ENCODE measurements around the gene MUSK. TPM values are rescaled to one million over a fixed set of nuclear protein-coding genes. Genes with fewer than 3 reads are reported as not detected.
"Not testable (repeated sequence)": the region's sequence is repeated elsewhere in the genome, so short reads cannot be mapped to it uniquely, and the experiment has no call there.

The MUSK gene
- total RNA-seq, 1 experiment from 2014 or later: 14.1 TPM

DNA sequence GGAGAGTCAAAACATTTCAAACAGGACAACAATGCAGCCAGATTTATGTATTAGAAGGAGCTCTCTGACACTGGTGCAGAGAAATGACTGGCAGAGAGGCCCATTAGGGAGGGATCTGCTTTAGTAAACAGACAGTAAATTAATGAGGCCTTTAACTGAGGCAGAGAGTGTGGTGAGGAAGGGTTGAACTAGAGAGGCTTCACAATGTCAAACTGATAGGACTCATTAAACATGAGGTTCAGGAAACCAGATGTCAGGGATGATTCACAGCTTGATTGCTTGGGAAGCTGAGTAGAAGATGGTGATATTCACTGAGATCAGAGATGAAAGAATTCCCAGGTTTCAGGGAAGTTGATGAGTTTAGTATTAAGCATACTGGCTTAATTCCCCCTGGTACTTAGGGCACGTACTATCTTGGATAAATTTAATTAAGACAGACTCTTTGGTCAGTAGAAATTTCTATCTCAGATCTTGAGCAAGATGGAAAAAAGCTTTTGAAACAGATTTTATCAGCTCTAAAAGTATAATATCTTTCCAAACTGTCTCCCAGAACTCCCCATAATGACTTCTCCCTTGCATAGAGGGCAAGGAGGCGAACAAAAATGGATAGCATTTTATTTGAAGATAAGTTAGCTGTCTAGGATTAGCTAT lies 8.6 kb upstream of the MUSK start:
- H3K27me3 ChIP-seq: no peaks in the 10 kb centered on the region
- H3K27ac ChIP-seq: no peak overlapping the region
- 0 out of 2 replicates have a peak, but pooled peaks cover 3% of the 10 kb centered on the region for H3K4me1 ChIP-seq
- no peak overlapping the region for H3K4me3 ChIP-seq
- no peaks in the 10 kb centered on the region for H3K36me3 ChIP-seq
- DNase-seq: no peak
- H3K9me3 ChIP-seq (replicated peaks): no peaks in the 10 kb centered on the region; the same call in 1 of the 2 replicates

DNA sequence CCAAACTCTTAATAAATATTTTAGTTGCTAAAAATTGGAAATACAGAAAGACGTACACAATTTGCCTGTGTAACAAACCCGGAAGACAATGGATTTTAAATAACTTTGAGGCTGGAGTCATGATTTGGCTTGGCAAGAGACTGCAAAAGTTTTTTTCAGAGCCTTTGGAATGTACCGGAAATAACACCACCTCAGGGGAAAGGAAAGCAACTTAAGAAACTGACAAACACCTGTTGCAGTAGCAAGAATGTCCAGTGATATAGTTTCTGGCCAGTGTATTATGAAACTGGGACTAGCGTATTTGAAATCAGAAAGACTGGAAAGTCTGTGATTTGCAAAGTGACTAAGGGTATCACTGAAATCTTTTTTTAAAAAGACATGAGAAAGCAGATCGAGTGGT lies 842 bp downstream of the MUSK start:
- Histone ChIP-seq H3K4me1 (peaks cover 3% of the 10 kb centered on the region; the same call in 1 of the 2 replicates), H3K9me3 (replicated peaks) (no peaks in the 10 kb centered on the region), H3K27me3 (no peaks in the 10 kb centered on the region), H3K27ac (peak overlapping the region; percentile 71), H3K4me3 (peak overlapping the region; percentile 61), H3K36me3 (no peaks in the 10 kb centered on the region)
- DNase-seq: peak; percentile 29 to 72

DNA sequence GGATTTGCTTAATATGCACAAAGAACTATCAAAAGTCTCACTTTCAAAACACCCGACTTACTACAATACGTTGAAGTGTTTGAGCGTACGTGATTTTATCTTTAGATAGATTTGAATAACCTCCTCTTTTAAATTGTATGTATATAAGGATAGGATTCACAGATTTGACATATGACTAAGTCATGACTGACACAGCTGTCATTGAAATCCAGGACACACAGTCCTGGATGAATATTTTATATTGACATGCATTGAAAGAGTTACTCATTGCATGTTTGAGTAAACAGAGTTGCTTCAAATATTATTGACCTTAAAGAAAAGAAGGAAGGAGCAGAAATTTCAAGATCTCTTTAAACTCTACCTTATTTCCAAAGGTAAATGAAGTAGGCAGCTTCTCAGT lies 3.3 kb downstream of the MUSK start:
- Histone ChIP-seq H3K27ac (no peak overlapping the region), H3K9me3 (replicated peaks) (no peaks in the 10 kb centered on the region), H3K4me3 (no peak overlapping the region), H3K36me3 (no peaks in the 10 kb centered on the region), H3K4me1 (peaks cover 3% of the 10 kb centered on the region; the same call in 1 of the 2 replicates), H3K27me3 (no peaks in the 10 kb centered on the region)
- no peak for DNase-seq

DNA sequence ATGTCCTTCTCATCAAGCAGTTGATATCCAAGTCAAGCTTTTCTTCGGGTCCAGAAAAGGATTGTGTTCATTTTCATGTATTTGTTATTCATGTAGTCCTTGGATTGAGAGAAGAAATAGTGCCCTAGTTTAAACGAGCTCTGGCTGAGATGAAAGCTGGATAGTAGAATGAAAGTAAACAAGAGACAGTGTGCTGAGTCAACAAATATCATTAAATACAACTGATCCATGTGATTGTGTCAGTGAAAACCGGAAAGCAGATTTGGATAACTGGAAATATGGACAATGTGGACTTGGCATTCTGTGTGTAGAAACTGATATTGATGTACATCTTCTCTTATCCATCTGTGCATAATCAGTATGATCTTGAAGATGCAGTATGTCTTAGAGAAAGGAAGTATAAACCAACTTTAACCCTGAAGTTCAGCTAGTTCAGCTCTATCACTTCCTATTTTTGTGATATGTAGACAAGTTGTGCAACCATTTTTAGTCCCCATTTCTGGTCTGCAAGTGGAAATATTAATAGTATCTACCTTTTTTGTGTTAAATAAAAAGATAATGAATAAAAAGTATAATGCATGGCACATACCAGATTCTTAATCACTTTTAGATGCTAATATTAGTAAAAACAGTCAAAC lies 4.4 kb downstream of the MUSK start:
- Histone ChIP-seq H3K27ac (no peak overlapping the region), H3K27me3 (no peaks in the 10 kb centered on the region), H3K4me1 (peaks cover 3% of the 10 kb centered on the region; the same call in 1 of the 2 replicates), H3K36me3 (no peaks in the 10 kb centered on the region), H3K9me3 (replicated peaks) (no peaks in the 10 kb centered on the region), H3K4me3 (no peak overlapping the region)
- no peak for DNase-seq

DNA sequence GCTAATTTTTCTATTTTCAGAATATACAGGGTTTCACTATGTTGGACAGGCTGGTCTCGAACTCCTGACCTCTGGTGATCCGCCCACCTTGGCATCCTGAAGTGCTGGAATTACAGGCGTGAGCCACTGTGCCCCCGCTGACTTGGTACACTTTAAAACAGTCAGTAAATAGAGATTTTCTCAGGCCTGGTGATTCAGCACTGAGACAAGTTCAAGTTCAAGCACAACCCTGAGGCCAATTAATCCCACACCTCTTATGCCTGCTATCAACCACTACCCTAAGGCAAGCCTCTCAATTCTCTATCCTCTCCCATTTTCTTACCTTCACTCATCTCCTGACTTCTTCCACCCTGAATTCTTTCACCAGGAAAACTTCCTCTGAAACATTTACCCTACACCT lies 18.9 kb downstream of the MUSK start:
- Histone ChIP-seq H3K4me1 (no peaks in the 10 kb centered on the region), H3K9me3 (replicated peaks) (no peaks in the 10 kb centered on the region), H3K36me3 (peaks cover 9% of the 10 kb centered on the region), H3K27me3 (no peaks in the 10 kb centered on the region), H3K4me3 (no peak overlapping the region), H3K27ac (no peak overlapping the region)
- no peak for DNase-seq

DNA sequence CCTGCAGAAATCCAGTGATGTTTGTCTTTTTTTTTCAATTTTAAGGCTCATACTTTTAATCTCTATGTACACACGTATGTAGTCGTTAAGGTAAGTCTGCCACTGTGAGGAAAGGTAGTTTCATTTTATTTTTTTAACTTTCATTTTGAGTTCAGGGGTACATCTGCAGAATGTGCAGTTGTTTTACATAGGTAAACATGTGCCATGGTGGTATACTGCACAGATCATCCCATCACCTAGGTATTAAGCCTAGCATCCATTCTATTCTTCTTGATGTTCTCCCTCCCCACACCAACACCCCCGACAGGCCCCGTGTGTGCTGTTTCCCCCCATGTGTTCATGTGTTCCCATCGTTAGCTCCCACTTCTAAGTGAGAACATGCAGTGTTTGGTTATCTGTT lies 19.7 kb downstream of the MUSK start:
- H3K27ac ChIP-seq: no peak overlapping the region
- DNase-seq: no peak
- H3K36me3 ChIP-seq: peaks cover 4% of the 10 kb centered on the region
- H3K9me3 ChIP-seq (replicated peaks): no peaks in the 10 kb centered on the region
- no peaks in the 10 kb centered on the region for H3K27me3 ChIP-seq
- H3K4me3 ChIP-seq: no peak overlapping the region
- H3K4me1 ChIP-seq: no peaks in the 10 kb centered on the region

DNA sequence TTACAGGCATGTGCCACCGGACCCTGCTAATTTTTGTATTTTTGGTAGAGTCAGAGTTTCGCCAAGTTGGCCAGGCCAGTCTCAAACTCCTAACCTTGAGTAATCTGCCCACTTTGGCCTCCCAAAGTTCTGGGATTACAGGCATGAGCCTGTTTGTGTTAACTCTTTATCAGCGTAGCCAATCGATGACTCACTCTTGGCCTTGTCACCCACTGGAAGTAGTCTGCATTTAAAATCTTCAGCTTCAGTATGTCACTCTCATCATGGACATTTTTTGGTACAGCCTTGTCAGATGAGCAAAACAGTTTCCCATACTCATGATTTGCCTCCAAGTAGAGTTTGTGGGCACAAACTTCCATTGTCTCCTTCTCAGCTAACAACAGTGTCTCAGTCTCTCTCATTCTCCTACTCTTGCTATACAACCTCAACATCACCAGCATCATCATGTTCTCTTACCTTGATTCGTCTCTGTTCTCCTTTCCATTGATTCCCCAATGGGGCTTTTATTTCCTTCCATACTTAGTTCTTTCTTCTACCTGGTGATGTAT lies 22.5 kb downstream of the MUSK start:
- peaks cover 16% of the 10 kb centered on the region for H3K36me3 ChIP-seq
- H3K4me3 ChIP-seq: no peak overlapping the region
- no peaks in the 10 kb centered on the region for H3K4me1 ChIP-seq
- H3K9me3 ChIP-seq (replicated peaks): no peaks in the 10 kb centered on the region
- H3K27ac ChIP-seq: no peak overlapping the region
- H3K27me3 ChIP-seq: no peaks in the 10 kb centered on the region
- peak; percentile 35 to 49 for DNase-seq

DNA sequence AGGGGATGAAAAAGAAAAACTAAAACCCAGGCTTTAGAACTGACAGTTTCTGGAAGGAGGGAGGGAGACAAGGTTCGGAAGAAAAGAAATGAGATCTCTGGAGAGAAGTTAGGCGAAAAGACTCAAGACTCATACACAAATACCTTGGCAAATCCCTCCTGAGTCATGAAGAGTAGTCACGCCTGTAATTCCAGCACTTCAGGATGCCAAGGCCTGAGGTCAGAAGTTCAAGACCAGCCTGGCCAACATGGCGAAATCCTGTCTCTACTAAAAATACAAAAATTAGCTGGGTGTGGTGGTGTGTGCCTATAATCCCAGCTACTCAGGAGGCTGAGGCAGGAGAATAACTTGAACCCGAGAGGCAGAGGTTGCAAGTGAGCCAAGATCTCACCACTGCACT lies 27.3 kb downstream of the MUSK start:
- DNase-seq; H3K9me3 ChIP-seq (replicated peaks); H3K4me1 ChIP-seq; H3K27me3 ChIP-seq; H3K4me3 ChIP-seq; H3K27ac ChIP-seq: not testable (repeated sequence)
- peaks cover 39% of the 10 kb centered on the region for H3K36me3 ChIP-seq

DNA sequence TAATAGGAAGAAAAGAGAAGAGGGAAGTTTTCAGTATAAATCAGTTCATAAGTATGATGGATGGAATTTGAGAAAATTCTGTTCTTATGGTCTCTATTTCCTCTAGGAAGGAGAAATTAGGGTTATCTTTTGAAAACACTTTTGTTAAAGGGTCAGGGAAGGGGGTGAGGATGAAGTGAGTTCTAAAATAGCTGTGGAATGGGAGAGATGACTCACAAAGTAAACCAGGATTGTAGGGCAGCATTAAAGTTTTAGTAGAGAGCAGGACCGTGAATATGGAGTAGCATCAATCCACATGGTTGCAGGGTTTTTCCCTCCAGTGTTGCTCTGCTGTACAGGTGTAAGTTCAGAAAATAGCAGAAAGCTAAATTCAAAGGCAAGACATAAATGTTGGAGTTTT lies 32.4 kb downstream of the MUSK start:
- no peaks in the 10 kb centered on the region for H3K9me3 ChIP-seq (replicated peaks)
- no peak for DNase-seq
- no peak overlapping the region for H3K4me3 ChIP-seq
- no peaks in the 10 kb centered on the region for H3K27me3 ChIP-seq
- peaks cover 36% of the 10 kb centered on the region for H3K36me3 ChIP-seq
- no peaks in the 10 kb centered on the region for H3K4me1 ChIP-seq
- no peak overlapping the region for H3K27ac ChIP-seq

DNA sequence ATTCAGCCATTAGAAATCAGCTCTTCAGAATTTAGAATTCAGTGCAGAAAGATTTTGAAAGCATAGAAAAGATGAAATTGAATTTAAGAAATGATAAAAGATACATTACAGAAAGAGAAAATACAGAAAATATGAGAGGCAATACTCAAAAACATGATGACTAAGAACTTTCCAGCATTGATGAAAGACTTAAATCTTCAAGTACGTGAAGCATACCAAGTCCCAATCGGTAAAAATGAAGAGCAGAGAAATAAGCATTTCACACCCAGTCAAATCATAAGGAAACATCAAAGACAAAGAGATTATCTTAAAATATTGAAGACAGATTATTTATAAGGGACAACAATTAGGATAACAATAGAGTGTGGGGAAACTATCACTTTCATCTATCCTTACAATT lies 35.1 kb downstream of the MUSK start:
- no peaks in the 10 kb centered on the region for H3K27me3 ChIP-seq
- H3K36me3 ChIP-seq: peaks cover 16% of the 10 kb centered on the region
- DNase-seq: no peak
- no peak overlapping the region for H3K4me3 ChIP-seq
- H3K4me1 ChIP-seq: no peaks in the 10 kb centered on the region
- H3K27ac ChIP-seq: no peak overlapping the region
- H3K9me3 ChIP-seq (replicated peaks): no peaks in the 10 kb centered on the region

DNA sequence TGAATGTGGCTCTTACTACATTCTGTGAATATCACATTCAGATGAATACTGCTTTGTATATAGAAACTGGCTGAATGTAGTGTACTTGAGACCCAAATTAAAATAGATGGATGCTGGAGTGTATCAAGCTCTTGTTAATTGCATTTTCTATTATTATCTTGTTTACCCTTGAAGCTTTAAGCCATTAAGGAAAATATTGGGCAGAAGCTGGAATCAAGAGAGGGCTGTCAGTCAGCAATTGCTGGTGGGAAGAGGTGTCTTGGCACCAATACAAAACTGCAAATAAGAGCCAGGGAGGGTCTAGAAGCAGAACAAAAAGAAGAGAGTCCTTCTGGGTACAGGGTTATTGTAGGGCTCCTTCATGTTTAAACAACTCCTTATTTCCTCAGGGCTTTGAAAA lies 38.8 kb downstream of the MUSK start:
- no peak overlapping the region for H3K27ac ChIP-seq
- no peaks in the 10 kb centered on the region for H3K9me3 ChIP-seq (replicated peaks)
- no peaks in the 10 kb centered on the region for H3K27me3 ChIP-seq
- no peaks in the 10 kb centered on the region for H3K4me1 ChIP-seq
- H3K4me3 ChIP-seq: no peak overlapping the region
- H3K36me3 ChIP-seq: peaks cover 16% of the 10 kb centered on the region
- DNase-seq: no peak

DNA sequence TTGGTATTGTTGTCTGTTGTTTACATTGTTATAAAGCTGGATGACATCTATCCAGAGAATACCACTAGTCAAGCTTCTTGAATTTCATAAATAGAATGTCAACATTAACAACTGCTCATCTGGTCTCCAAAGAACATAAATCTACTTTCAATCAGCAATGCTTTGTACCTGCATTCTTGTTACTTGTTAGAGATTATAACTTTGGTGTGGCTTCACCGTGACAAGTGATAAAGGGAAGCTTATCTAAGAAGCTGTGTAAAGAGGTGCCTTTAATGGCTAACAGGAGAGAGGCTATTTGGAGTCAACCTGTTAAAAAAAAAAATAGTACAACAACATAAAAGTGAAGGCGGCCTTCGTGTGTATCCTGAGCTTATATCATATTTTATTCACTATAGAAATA lies 41.8 kb downstream of the MUSK start:
- H3K27ac ChIP-seq: no peak overlapping the region
- H3K36me3 ChIP-seq: peaks cover 7% of the 10 kb centered on the region
- no peaks in the 10 kb centered on the region for H3K9me3 ChIP-seq (replicated peaks)
- H3K4me1 ChIP-seq: no peaks in the 10 kb centered on the region
- no peak overlapping the region for H3K4me3 ChIP-seq
- H3K27me3 ChIP-seq: no peaks in the 10 kb centered on the region
- no peak for DNase-seq

DNA sequence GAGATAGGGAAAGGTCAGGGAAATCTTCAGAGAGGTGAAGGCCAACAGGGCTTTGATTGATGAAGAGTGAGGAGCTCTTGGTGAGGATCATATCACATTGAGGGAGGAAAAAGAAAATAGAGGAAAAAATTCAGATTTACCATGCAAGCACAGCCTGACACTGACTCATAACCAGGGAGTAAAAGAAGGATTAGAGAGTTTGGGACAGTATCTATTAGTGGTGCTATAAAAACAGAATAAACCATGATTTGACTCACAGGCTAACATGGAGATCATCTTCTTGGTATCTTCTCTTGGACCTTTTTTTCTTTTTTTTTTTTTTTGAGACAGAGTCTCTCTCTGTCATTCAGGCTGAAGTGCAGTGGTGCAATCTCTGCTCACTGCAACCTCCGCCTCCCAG lies 44.4 kb downstream of the MUSK start:
- Histone ChIP-seq H3K36me3 (peaks cover 9% of the 10 kb centered on the region), H3K27me3 (no peaks in the 10 kb centered on the region), H3K4me1 (no peaks in the 10 kb centered on the region), H3K9me3 (replicated peaks) (no peaks in the 10 kb centered on the region), H3K27ac (no peak overlapping the region), H3K4me3 (no peak overlapping the region)
- no peak for DNase-seq

DNA sequence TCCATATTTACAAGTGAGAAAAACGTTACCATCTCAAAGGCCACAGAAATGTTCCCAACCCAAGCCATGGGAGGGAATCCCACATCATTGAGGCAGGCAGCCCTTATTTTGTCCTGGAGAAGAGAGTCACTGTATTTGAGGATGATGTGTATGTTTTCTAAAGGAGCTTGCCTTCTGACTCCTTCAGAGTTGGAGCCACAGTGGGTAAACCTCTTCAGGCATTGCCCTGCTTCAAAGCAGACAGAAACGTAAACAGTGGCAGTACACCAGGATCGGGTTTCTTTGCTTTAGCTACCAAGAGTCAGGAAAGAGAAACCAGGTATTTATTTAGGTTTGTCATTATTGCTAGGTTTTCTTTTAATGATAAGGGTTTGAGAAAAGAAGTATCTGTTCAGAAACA lies 45.7 kb downstream of the MUSK start:
- Histone ChIP-seq H3K4me3 (no peak overlapping the region), H3K9me3 (replicated peaks) (0 out of 2 replicates have a peak, but pooled peaks cover 3% of the 10 kb centered on the region), H3K36me3 (peaks cover 9% of the 10 kb centered on the region; the same call in 1 of the 2 replicates), H3K27ac (no peak overlapping the region), H3K27me3 (no peaks in the 10 kb centered on the region), H3K4me1 (no peaks in the 10 kb centered on the region)
- DNase-seq: peak in 1 of 2 experiments; percentile 14

DNA sequence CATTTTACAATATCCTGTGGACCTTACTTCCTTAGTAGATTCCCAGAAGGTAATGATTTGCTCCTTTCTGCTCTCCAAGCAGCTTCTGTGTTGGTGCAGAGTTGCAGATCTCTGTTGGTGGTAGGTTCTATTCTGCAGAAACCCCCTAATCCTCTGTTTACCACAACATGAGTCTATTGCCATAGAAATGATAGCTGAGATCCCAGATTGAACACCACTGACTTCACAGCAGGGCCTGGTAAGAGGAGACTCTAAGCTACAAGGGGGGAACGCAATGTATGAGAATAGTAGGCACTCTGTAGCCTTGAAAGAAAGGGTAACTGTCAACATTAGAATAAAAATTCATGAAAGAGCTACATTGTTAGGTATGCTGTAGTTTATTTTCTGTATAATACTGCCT lies 59.5 kb downstream of the MUSK start:
- Histone ChIP-seq H3K4me1 (no peaks in the 10 kb centered on the region), H3K9me3 (replicated peaks) (no peaks in the 10 kb centered on the region), H3K27ac (no peak overlapping the region), H3K4me3 (no peak overlapping the region), H3K36me3 (peaks cover 14% of the 10 kb centered on the region), H3K27me3 (no peaks in the 10 kb centered on the region)
- peak in 1 of 2 experiments; percentile 31 for DNase-seq
